Measurements from ENCODE around the gene APOLD1.
"Not testable (repeated sequence)": the region's sequence is repeated elsewhere in the genome, so short reads cannot be mapped to it uniquely, and the experiment has no call there.

The APOLD1 gene

GRCh38 chr12:12823811-12824210 is 38.4 kb downstream of the APOLD1 start:
- no peak overlapping the region for H3K4me3 ChIP-seq (ENCODE audit: low read depth, low read length)
- TF ChIP-seq CTCF (IDR thresholded peaks at IDR 0.05; ENCODE audit: borderline replicate concordance, insufficient read depth, low read depth, low read length), result no peak

- no peak for TF ChIP-seq CTCF (IDR thresholded peaks at IDR 0.05; ENCODE audit: borderline replicate concordance, insufficient read depth, low read depth, low read length)
- H3K4me3 ChIP-seq (ENCODE audit: low read depth, low read length), result no peak overlapping the region
Observed at GRCh38 chr12:12835378-12836146, 50.1 kb downstream of the APOLD1 start.

GRCh38 chr12:12836571-12836970 is 51.1 kb downstream of the APOLD1 start:
- H3K4me3 ChIP-seq (ENCODE audit: low read depth, low read length), result no peak overlapping the region
- TF ChIP-seq CTCF (IDR thresholded peaks at IDR 0.05; ENCODE audit: borderline replicate concordance, insufficient read depth, low read depth, low read length), result no peak

GRCh38 chr12:12837025-12837812 is 51.8 kb downstream of the APOLD1 start:
- no peak overlapping the region for H3K4me3 ChIP-seq (ENCODE audit: low read depth, low read length)
- peak; percentile 46; the same call in 1 of the 2 replicates for TF ChIP-seq CTCF (IDR thresholded peaks at IDR 0.05; ENCODE audit: borderline replicate concordance, insufficient read depth, low read depth, low read length)

GRCh38 chr12:12837813-12838153 is 52.3 kb downstream of the APOLD1 start:
- no peak overlapping the region for H3K4me3 ChIP-seq (ENCODE audit: low read depth, low read length)
- no peak for TF ChIP-seq CTCF (IDR thresholded peaks at IDR 0.05; ENCODE audit: borderline replicate concordance, insufficient read depth, low read depth, low read length)

GRCh38 chr12:12839003-12839395 is 53.5 kb downstream of the APOLD1 start:
- TF ChIP-seq CTCF (IDR thresholded peaks at IDR 0.05; ENCODE audit: borderline replicate concordance, insufficient read depth, low read depth, low read length), result no peak
- no peak overlapping the region for H3K4me3 ChIP-seq (ENCODE audit: low read depth, low read length)

GRCh38 chr12:12839439-12839838 is 54.0 kb downstream of the APOLD1 start:
- H3K4me3 ChIP-seq (ENCODE audit: low read depth, low read length), result not testable (repeated sequence)

Measured in GM12875 (cell line).